ENCODE results near the gene MASP2.

DNA sequence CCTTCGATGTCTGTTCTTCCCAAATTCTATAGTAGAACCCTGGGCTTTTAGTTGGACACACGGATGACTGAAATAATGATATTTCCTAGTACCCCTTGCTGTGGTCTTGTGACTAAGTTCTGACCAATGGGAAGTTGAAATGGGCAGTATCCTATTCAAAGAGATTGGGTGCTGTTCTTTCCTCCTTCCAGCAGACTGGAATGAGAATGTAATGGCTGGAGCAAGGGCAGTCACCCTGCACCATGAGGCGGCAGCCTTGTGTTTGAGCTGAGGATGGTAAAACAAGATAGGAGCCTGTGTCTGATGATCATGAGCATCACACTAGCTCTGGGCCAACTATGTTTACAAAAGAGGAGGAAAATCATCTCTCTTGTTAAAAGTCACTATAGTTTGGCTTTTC lies 17.9 kb upstream of the MASP2 start:
- no peak for TF ChIP-seq CTCF (IDR thresholded peaks at IDR 0.05)
- no peak for TF ChIP-seq POLR2A (IDR thresholded peaks at IDR 0.05)

Data from thyroid gland (tissue), 4 donors.